Right atrium auricular region (tissue), 2 donors: Measurements from ENCODE around the gene SNF8. TPM values are rescaled to one million over a fixed set of nuclear protein-coding genes. Genes with fewer than 3 reads are reported as not detected.
A peak's percentile ranks its signal among the peaks of the same experiment; 100 is the strongest.

Source experiments
- DNase-seq: peaks from one replicate; pipeline ENCODE4 v3.0.0-alpha.2; 2019; ENCODE audit warnings: low spot score
- H3K27ac ChIP-seq, 2 donors: fragments of 200-600 bp; sonication (generic); 1 replicate in 1 of 2; 2 replicates in 1 of 2; pipeline ENCODE4 v1.5.1; 2016 to 2019
- H3K27me3 ChIP-seq, 2 donors: fragments of 200-600 bp; sonication (generic); one replicate each; pipeline versions ENCODE4 v1.5.1 to v1.6.0; 2017 to 2019
- H3K36me3 ChIP-seq: fragments of 200-600 bp; sonication (generic); one replicate; pipeline ENCODE4 v1.5.1; 2016
- H3K4me1 ChIP-seq, 2 donors: fragments of 200-600 bp; sonication (generic); one replicate each; pipeline versions ENCODE4 v1.5.1 to v1.6.0; 2017 to 2019
- H3K4me3 ChIP-seq, 2 donors: fragments of 200-600 bp; sonication (generic); 1 replicate in 1 of 2; 2 replicates in 1 of 2; pipeline ENCODE4 v1.5.1; 2017 to 2019; ENCODE audit warnings: mild to moderate bottlenecking in 1 of 2, moderate library complexity in 1 of 2
- H3K9me3 ChIP-seq, 2 donors: fragments of 200-600 bp; sonication (generic); one replicate each; pipeline ENCODE4 v1.5.1; 2019
- CTCF ChIP-seq, 2 donors: fragments of 200-600 bp; sonication (generic); IDR thresholded peaks; one replicate each; pipeline ENCODE4 v1.5.1; 2019; ENCODE audit warnings: antibody characterized with exemption in 2 of 2
- total RNA-seq, 2 donors: library from RNA; depleted of rRNA; stranded (reverse); fragments of >200 nt; gene quantifications; one replicate each; pipeline ENCODE4 v1.1.0, GENCODE V29; 2016

The SNF8 gene
- total RNA-seq, 2 donors from 2014 or later: 67.2 to 91.6 TPM

- Histone ChIP-seq H3K9me3 (no peaks in the 10 kb centered on the region), H3K27me3 (no peaks in the 10 kb centered on the region), H3K36me3 (peaks cover 10% of the 10 kb centered on the region), H3K27ac (peak overlapping the region; percentile 90 to 91), H3K4me1 (peaks cover 0 to 36% of the 10 kb centered on the region in 2 donors), H3K4me3 (peak overlapping the region; percentile 81 to 93)
- TF ChIP-seq CTCF (IDR thresholded peaks at IDR 0.05): no peak
- no peak for DNase-seq
Measured at GRCh38 chr17:48907713-48908046, 37.0 kb downstream of the SNF8 start.

- DNase-seq: no peak
- Histone ChIP-seq H3K4me3 (no peak overlapping the region), H3K4me1 (peaks cover 0 to 27% of the 10 kb centered on the region in 2 donors), H3K9me3 (no peaks in the 10 kb centered on the region), H3K27me3 (no peaks in the 10 kb centered on the region), H3K36me3 (peaks cover 7% of the 10 kb centered on the region), H3K27ac (no peak overlapping the region)
- TF ChIP-seq CTCF (IDR thresholded peaks at IDR 0.05): no peak
Measured at GRCh38 chr17:48905987-48906515, 38.6 kb downstream of the SNF8 start.

GRCh38 chr17:48904428-48904827, 40.2 kb downstream of the SNF8 start:
- TF ChIP-seq CTCF (IDR thresholded peaks at IDR 0.05): no peak

DNA sequence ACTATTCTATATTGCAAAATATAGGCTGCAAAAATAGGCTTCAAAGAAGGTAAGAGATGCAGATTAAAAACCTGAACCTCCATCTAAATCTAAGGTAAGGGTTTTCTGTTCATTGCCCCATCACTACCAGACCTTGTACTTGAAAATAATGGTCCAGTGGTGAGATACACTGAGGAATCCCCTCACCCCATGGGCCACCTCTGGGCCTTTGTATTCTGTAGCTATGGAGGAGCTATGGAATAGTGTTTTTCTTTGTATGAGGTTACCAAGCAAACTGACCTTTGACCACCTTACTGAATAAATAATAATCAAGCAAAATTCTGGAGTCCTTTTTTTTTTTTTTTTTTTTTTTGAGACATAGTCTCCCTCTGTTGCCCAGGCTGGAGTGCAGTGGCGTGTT, 41.2 kb downstream of the SNF8 start:
- Histone ChIP-seq H3K27ac (no peak overlapping the region), H3K36me3 (no peaks in the 10 kb centered on the region), H3K9me3 (no peaks in the 10 kb centered on the region), H3K4me1 (peaks cover 0 to 6% of the 10 kb centered on the region in 2 donors), H3K4me3 (no peak overlapping the region), H3K27me3 (no peaks in the 10 kb centered on the region)
- no peak for DNase-seq
- TF ChIP-seq CTCF (IDR thresholded peaks at IDR 0.05): no peak

More at GRCh38 chr17:48904428-48904827, 40.2 kb downstream of the SNF8 start:
- no peak for DNase-seq
- H3K9me3 ChIP-seq: no peaks in the 10 kb centered on the region
- no peak overlapping the region for H3K27ac ChIP-seq
- H3K36me3 ChIP-seq: no peaks in the 10 kb centered on the region
- no peak overlapping the region for H3K4me3 ChIP-seq
- peaks cover 0 to 11% of the 10 kb centered on the region in 2 donors for H3K4me1 ChIP-seq
- no peaks in the 10 kb centered on the region for H3K27me3 ChIP-seq

DNA sequence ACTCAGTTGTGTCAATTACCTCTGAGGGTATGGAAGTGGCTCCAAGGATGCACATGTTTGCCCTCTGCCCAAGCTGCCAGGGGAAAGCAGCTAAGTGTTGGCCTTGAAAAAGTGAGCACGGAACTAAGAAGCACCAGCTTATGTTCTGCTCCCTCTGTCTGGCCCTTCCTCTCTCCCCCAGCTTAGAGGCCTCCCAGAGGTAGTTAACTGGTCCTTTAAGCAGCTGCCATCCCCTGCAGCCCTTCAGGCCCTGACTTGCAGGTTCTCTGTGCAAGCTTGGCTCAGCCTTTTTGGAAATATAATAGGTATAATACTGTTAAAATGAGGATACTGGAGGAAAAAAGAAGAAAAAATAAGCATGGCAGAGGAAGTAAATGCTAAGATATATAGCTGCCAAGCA, 43.4 kb downstream of the SNF8 start:
- Histone ChIP-seq H3K27ac (no peak overlapping the region), H3K27me3 (no peaks in the 10 kb centered on the region), H3K36me3 (peaks cover 14% of the 10 kb centered on the region), H3K4me3 (no peak overlapping the region), H3K4me1 (no peaks in the 10 kb centered on the region), H3K9me3 (no peaks in the 10 kb centered on the region)
- no peak for DNase-seq
- TF ChIP-seq CTCF (IDR thresholded peaks at IDR 0.05): no peak

GRCh38 chr17:48894886-48895285, 49.8 kb downstream of the SNF8 start:
- Histone ChIP-seq H3K36me3 (peaks cover 29% of the 10 kb centered on the region), H3K27me3 (no peaks in the 10 kb centered on the region), H3K9me3 (no peaks in the 10 kb centered on the region), H3K4me3 (no peak overlapping the region), H3K27ac (no peak overlapping the region), H3K4me1 (peaks cover 0 to 24% of the 10 kb centered on the region in 2 donors)
- DNase-seq: no peak
- no peak for TF ChIP-seq CTCF (IDR thresholded peaks at IDR 0.05)
